Endodermal cell (in vitro differentiated cells): ENCODE data around the gene FAM120B. TPM values are rescaled to one million over a fixed set of nuclear protein-coding genes. Genes with fewer than 3 reads are reported as not detected.

Experiments used
- DNase-seq: peaks from one replicate; pipeline ENCODE4 v3.0.0-alpha.2; 2017
- H3K27ac ChIP-seq: 2 replicates; pipeline ENCODE4 v1.5.1; 2013; ENCODE audit warnings: mild to moderate bottlenecking, low read depth, low read length, moderate library complexity
- H3K27me3 ChIP-seq: 2 replicates; pipeline ENCODE4 v1.6.1; 2013; ENCODE audit warnings: mild to moderate bottlenecking, low read length, moderate library complexity; ENCODE audit not compliant: insufficient read depth, control insufficient read depth, poor library complexity, severe bottlenecking
- H3K36me3 ChIP-seq: 2 replicates; pipeline ENCODE4 v1.7.0; 2013; ENCODE audit warnings: mild to moderate bottlenecking, low read length, moderate library complexity; ENCODE audit not compliant: control insufficient read depth, insufficient read depth
- H3K4me1 ChIP-seq: one replicate; pipeline ENCODE4 v1.7.0; 2013; ENCODE audit warnings: low read length; ENCODE audit not compliant: control insufficient read depth, insufficient read depth
- H3K4me3 ChIP-seq: 2 replicates; pipeline ENCODE4 v1.5.1; 2013; ENCODE audit warnings: mild to moderate bottlenecking, low read length, moderate library complexity
- H3K9ac ChIP-seq: 2 replicates; pipeline ENCODE4 v1.6.1; 2013; ENCODE audit warnings: mild to moderate bottlenecking, low read length, moderate library complexity; ENCODE audit not compliant: poor library complexity, severe bottlenecking; ENCODE audit errors: extremely low read depth
- H3K9me3 ChIP-seq: 2 replicates; pipeline ENCODE4 v1.6.1; 2013; ENCODE audit warnings: mild to moderate bottlenecking, low read length, moderate library complexity; ENCODE audit not compliant: control insufficient read depth
- H3K27ac Mint-ChIP-seq: 2 replicates; pipeline ENCODE4 v1.8.0; 2020; ENCODE audit warnings: mixed read lengths
- H3K27me3 Mint-ChIP-seq: 2 replicates; pipeline ENCODE4 v1.8.0; 2021; ENCODE audit warnings: mild to moderate bottlenecking, mixed read lengths; ENCODE audit not compliant: insufficient read depth
- H3K36me3 Mint-ChIP-seq: 2 replicates; pipeline ENCODE4 v1.8.0; 2020; ENCODE audit warnings: low read depth, mixed read lengths
- H3K4me1 Mint-ChIP-seq: 2 replicates; pipeline ENCODE4 v1.8.0; 2020; ENCODE audit warnings: mixed read lengths
- H3K4me3 Mint-ChIP-seq: 2 replicates; pipeline ENCODE4 v1.8.0; 2020; ENCODE audit warnings: mild to moderate bottlenecking, moderate library complexity, mixed read lengths
- H3K9me3 Mint-ChIP-seq: 2 replicates; pipeline ENCODE4 v1.8.0; 2020; ENCODE audit warnings: mild to moderate bottlenecking, mixed read lengths
- CTCF ChIP-seq: fragments of 200-600 bp; sonication (generic); conservative IDR thresholded peaks from 2 replicates; pipeline ENCODE4 v1.5.0; 2021; ENCODE audit warnings: antibody characterized with exemption, mild to moderate bottlenecking
- WGBS, 2 experiments: methylation state at CpG; one replicate each; pipeline versions ENCODE4 v1.1.5 to v1.1.7; 2013; ENCODE audit warnings: missing lambda C conversion rate in 2 of 2, mixed read lengths in 1 of 2; ENCODE audit not compliant: insufficient coverage in 1 of 2, insufficient read length in 1 of 2; 5-methylcytosine and 5-hydroxymethylcytosine counted together
- total RNA-seq, 2 donors: library from RNA; stranded (reverse); fragmentation: NEBNext Ultra II Directional in 1 of 2; extraction: Animal tissue kit (Norgen Biotek cat#: 25700) in 1 of 2; gene quantifications; 2 replicates in 1 of 2; 3 replicates in 1 of 2; pipeline ENCODE4 v1.2.1, GENCODE V29; 2021

The FAM120B gene
- total RNA-seq, 2 donors from 2014 or later, result 25.7 to 27.5 TPM

DNA sequence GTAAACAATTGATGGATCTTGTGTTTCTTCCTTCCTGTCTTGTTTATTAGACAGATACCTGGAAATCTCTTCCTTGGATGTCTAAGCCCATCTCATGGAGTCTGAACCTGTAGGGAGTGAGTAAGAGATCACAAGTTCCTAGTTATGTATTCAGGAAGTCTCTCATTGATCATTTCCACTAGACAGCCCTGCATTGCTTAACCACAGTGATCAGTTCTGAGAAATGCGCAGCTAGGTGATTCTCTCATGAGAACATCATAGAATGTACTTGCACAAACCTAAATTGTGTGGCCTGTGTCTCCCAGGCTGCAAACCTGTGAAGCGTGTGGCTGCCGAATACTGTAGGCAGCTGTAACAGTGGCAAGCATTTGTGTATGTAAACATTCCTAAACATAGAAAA, 39.1 kb downstream of the FAM120B start:
- no peak overlapping the region for H3K27ac ChIP-seq
- H3K4me1 ChIP-seq, result no peaks in the 10 kb centered on the region
- no peak for DNase-seq
- H3K4me1 Mint-ChIP-seq, result peaks cover 8% of the 10 kb centered on the region
- no peak overlapping the region for H3K9ac ChIP-seq
- peaks cover 5% of the 10 kb centered on the region for H3K9me3 Mint-ChIP-seq
- peaks cover 71% of the 10 kb centered on the region for H3K36me3 Mint-ChIP-seq
- peaks cover 7% of the 10 kb centered on the region for H3K9me3 ChIP-seq
- no peak for TF ChIP-seq CTCF
- 92 to 100% methylated on average over 2 to 3 of the region's 3 CpGs for WGBS, 2 experiments
- H3K27me3 Mint-ChIP-seq, result no peaks in the 10 kb centered on the region
- no peak overlapping the region for H3K4me3 Mint-ChIP-seq
- no peaks in the 10 kb centered on the region for H3K27me3 ChIP-seq
- H3K4me3 ChIP-seq, result no peak overlapping the region
- no peak overlapping the region for H3K27ac Mint-ChIP-seq
- peaks cover 46% of the 10 kb centered on the region for H3K36me3 ChIP-seq

DNA sequence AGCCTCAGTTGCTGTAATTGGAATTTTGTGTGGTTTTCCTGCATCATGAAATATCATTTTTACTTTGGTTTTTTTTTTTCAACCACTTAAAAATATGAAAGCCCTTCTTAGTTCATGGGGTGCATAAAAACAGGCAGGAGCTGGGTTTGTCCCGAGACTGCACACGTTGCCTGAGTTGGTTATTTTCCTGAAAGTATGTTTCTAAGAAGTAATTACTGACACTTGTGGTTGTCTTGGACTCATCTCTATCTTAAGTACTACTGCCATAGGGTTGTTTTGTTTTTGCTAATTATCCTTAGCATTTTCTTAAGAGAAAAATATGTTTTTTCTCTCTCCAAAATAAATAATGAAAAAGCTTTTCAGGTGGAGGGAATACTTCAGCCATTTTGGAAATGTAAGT, 40.1 kb downstream of the FAM120B start:
- peaks cover 72% of the 10 kb centered on the region for H3K36me3 Mint-ChIP-seq
- peaks cover 8% of the 10 kb centered on the region for H3K4me1 Mint-ChIP-seq
- no peak overlapping the region for H3K9ac ChIP-seq
- no peak overlapping the region for H3K4me3 ChIP-seq
- H3K4me3 Mint-ChIP-seq, result no peak overlapping the region
- H3K27me3 ChIP-seq, result no peaks in the 10 kb centered on the region
- peaks cover 55% of the 10 kb centered on the region for H3K36me3 ChIP-seq
- TF ChIP-seq CTCF, result no peak
- no peak overlapping the region for H3K27ac Mint-ChIP-seq
- H3K9me3 ChIP-seq, result peaks cover 17% of the 10 kb centered on the region
- no peaks in the 10 kb centered on the region for H3K4me1 ChIP-seq
- no peak overlapping the region for H3K27ac ChIP-seq
- no peak for DNase-seq
- peaks cover 15% of the 10 kb centered on the region for H3K9me3 Mint-ChIP-seq
- H3K27me3 Mint-ChIP-seq, result no peaks in the 10 kb centered on the region
- WGBS, 2 experiments, result 98% methylated on average over 2 of the region's 2 CpGs; no CpG with 5 or more reads in 1 of the 2 experiments

DNA sequence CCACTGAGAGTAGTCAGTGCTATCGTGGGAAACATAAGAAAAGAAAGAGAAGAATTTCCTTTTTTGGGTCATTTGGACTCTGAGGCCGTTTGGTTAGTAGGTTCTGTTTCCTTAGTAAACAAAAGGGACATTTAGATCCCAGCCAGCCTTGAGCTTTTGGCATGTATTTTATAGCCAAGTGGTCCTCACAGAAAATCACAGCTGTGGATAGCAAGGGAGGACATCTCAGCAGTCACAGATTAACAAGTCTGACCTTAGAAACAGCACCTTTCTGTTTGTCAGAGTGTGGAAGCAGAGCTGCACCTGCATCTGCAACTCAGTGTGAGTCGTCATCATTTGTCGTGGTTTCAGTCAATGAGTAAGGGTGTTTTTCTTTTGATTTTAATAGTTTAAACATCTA, 40.5 kb downstream of the FAM120B start:
- no peak for TF ChIP-seq CTCF
- Mint-ChIP-seq H3K4me1 (peaks cover 8% of the 10 kb centered on the region), H3K4me3 (no peak overlapping the region), H3K27me3 (no peaks in the 10 kb centered on the region), H3K36me3 (peaks cover 72% of the 10 kb centered on the region), H3K27ac (no peak overlapping the region), H3K9me3 (peaks cover 19% of the 10 kb centered on the region)
- no peak overlapping the region for H3K27ac ChIP-seq
- H3K9ac ChIP-seq, result no peak overlapping the region
- DNase-seq, result no peak
- 96 to 97% methylated on average over 2 to 4 of the region's 4 CpGs for WGBS, 2 experiments
- H3K9me3 ChIP-seq, result peaks cover 22% of the 10 kb centered on the region
- no peaks in the 10 kb centered on the region for H3K4me1 ChIP-seq
- H3K27me3 ChIP-seq, result no peaks in the 10 kb centered on the region
- no peak overlapping the region for H3K4me3 ChIP-seq
- H3K36me3 ChIP-seq, result peaks cover 59% of the 10 kb centered on the region
